Hematopoietic multipotent progenitor cell treated with erythropoietin and hydrocortisone succinate and interleukin-3 and kit ligand, for 15 days (in vitro differentiated cells): ENCODE data around the gene PNPLA1.

ENCODE experiments used
- DNase-seq: peaks from one replicate; pipeline ENCODE4 v3.0.0-alpha.2; 2015; ENCODE audit warnings: low spot score

PNPLA1 gene

DNA sequence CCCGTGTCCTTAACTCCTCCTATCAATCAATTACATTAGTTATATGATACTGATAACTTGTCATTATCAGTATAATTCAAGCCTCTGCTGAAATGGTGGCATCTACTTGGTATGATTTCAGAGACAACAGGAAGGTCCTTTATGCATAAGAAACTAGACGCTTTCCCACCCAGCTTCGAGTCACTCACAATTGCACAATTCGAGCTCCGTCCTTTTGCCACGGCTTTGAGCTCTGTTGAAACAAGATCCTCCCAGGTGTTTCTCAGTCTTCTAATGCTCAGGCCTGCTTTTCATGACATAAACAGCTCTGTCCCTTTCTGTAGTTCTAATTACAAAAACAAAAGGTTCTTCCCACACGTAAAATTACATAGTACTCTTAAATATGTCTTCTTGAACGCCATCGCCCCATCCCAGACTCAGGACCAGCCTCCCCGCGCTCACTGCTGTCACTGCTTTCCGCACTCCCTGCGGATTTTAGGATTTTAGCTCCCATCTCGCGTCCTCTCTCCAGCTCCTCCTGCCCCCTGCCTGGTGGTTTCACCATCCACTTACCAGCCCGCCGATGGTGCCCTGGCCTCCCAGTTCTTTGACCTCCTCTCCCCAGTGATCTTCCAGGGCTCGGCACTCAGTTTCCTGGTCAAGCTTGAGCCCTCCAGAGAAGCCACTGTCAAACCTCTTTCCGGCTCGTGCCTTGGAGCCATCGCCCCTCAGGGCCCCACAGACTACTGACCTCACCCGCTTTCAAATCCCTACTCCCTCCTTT lies 23.2 kb upstream of the PNPLA1 start:
- DNase-seq = no peak

DNA sequence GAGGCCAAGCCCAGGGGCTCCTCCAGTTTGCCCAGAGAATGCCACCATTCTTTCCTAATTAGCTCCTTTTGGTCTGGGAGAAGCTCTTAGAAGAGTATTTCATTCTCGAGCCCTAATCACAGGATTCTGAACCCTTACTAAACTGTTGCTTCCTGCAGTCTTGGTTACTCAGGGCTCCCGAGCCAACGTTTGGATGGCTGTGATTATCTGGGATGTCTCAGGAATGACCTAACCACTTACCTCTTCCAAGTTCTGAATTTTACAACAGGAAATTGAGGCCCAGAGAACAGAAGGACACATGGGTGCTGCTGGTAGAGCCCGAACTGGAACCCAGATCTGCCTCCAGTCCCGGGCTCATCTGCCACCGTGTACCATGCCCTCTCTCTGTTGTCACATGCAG lies 22.2 kb upstream of the PNPLA1 start:
- no peak for DNase-seq

DNA sequence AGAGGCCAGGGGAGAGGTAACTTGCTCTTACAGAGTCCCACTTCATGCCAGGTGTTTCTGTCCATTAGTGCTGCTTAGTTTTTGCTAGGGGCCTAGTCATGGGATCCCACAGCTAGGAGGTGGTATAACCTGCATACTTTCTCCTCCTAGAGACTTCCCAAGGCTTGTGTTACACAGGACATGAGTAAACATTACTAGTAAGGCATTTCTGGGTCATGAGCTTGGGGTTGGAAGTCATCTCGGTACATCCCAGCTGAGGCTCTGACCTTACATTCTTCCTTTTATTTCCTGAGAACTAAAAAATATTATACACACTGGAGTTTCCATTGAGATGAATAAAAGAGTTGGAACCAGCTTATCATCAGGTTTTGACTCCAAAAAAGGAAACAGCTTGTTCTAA lies 20.9 kb upstream of the PNPLA1 start:
- DNase-seq = no peak

GRCh38 chr6:36249536-36249935 lies 20.3 kb upstream of the PNPLA1 start:
- DNase-seq = no peak

- DNase-seq = no peak
These were observed 17.9 kb upstream of the PNPLA1 start for GRCh38 chr6:36252005-36252404.

DNA sequence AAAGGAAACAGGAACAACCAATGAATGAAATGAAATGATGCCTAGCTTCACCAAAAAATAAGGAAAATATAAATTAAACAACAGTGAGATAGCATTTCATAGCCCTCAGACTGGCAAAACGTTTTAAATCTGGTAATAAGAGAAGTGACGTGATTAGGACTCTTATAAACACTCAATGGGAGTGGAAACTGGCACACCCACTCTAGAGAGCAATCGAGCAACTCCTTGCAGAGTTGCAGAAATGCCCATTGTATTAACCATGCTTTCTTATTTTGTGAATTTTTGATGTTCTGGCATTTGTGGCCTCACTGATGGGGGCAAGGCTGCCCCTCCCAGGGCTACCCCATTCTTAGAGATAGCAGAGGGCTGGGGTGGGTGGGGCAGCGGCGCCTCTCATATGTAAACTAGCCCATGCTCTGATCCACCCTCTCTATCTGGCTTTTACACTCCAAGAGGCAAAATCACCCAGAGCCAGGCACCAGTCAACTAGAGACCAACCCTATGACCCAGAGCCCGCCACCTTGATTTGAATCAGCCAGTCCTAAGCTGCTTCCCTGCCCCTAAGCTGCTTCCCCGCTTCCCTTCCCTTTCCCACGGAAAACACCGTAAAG lies 6.4 kb upstream of the PNPLA1 start:
- peak; percentile 78 for DNase-seq

DNA sequence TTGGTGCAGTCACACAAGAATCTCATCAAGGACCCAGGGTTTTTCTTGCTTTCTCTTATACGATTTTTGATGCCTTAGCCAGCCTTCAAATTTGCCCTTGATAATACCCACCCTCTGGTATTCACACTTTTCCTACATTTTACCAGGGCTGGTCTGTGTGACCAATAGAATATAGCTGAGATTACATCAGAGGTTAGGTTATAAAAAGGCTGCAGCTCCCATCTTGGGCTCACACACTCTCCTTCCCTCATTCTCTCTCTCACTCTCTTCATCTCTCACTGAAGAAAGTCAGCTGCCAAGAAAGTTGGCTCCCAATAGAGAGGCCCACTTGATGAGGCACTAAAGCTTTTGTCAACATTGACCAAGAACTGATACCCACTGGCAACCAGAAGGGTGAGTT lies 4.1 kb upstream of the PNPLA1 start:
- no peak for DNase-seq

- no peak for DNase-seq
These were observed 2.8 kb upstream of the PNPLA1 start for GRCh38 chr6:36266913-36267644.

- DNase-seq = no peak
These were observed 2.0 kb upstream of the PNPLA1 start for GRCh38 chr6:36267731-36268477.

DNA sequence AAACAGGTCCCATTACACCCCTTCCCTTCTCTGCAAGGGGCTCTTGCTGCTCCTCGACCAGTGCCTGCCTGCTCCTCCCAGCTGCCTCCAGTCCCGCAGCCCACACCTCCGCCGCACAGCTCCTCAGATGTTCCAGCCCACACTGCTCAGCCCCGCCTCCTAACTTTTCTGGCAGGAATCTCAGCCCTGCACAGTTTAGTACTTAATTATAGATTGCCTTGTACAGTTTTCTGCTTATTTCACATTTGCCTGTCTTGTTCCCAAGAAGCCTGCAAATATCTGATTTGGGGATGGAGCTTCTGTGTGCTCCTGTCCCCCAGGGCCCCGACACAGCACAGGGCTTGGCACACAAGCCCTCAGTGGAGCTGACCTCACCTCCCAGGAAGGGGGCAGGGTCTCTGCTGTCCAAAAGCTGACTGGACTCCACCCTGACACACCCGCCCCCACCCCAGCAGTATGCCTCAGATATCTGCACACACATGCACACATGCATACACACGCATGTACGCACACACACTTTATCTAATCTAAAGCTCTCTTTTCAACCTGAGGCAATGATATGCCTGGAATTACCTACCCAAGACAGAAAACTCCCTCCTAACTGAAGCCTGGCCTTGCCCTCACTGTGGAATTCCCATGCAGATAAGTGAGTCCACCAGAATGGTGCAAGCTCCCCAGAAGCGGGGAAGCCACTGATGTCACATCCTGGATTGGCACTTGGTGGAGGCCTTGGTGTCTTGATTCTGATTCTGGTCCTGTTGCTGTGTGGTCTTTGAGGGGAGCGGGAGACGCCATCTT lies 1.2 kb upstream of the PNPLA1 start:
- no peak for DNase-seq

- DNase-seq = no peak
These were observed 2.4 kb downstream of the PNPLA1 start for GRCh38 chr6:36272234-36272633.

DNA sequence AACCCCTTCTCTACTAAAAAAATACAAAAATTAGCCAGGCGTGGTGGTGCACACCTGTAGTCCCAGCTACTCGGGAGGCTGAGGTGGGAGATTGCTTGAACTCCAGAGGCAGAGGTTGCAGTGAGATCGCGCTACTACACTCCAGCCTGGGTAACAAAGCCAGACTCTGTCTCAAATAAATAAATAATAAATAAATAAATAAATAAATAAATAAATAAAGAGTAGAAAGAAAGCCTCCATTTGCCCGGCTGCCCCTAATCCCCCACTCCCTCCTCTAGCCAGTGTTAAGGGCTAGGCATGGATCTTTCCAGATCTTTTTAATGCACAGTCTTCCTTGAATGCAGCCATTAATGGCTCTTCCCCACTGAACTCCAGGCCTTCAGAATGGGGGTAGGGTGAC lies 3.2 kb downstream of the PNPLA1 start:
- DNase-seq = no peak

DNA sequence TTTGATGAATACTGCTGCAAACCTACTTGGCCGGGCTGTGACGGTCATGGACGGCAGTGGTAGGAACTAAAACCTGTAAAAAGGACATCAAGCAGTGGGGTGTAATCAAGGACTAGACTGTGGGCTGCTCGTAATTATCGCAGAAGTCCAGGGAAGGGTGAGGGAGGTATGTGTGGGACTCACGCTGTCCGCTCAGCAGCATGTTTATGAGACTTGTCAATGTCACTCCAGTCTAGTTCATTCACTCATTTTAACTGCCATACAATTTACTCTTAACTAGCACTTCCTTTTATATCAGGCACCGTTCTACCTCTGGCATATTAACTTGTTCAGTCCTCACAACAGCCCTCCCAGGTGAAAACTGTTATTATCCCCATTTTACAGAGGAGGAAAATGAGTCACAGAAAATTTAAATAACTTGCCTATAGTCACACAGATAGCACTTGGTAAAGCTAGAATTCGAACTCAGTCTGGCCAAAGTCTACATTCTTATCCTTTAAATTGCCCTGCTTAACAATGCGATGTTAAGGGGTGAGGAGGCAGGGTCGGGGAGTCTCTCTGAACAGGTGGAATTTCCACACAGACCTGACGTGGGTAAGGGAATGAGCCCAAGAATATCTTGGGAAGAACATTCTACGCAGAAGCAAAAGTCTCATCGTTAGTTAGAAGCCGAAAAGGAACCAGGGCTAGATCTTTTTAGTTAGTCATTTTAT lies 4.1 kb downstream of the PNPLA1 start:
- DNase-seq = no peak

DNA sequence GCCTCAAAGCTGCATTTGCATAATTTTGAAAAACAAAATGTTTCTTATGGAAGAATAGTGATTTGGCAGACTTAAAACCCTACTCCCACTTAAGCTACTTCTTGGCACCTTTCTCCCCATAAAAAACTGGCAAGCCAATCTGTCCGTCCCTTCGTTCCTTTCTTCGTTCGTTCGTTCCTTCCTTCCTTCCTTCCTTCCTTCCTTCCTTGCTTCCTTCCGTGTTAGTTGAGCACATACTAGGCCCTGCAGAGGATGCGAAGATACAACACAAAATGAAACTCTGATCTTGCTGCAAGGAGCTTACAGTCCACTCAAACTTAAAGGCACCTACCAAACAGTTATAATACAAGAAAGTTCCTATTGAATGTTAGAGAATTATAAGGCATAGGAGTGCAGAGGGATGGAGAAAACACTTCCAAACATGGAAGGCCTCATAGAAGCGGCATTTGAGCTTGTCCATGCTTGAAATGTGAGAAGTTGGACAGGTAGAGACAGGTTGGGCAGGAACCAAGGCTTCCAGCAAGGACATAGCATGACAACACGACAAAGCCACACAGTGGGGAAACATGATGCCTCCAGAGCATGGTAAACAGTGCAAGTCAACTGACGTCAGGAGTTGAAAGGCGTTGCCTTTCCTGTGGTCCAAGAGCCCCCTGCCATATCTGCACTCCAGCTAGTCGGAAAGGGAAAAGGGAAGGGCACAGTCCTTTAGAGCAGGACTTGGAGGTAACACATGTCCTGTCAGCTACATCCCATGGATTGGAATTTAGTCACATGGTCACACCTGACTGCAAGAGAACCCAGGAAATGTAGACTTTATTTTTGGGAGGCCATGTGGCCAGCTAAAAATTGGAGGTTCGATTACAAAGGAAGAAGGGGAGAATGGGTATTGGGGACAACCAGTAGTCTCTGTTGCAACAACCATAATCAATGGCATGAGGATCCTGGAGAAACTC lies 7.0 kb downstream of the PNPLA1 start:
- no peak for DNase-seq

GRCh38 chr6:36277946-36278470 lies 8.1 kb downstream of the PNPLA1 start:
- no peak for DNase-seq

- no peak for DNase-seq
These were observed 10.6 kb downstream of the PNPLA1 start for GRCh38 chr6:36280467-36280866.

DNA sequence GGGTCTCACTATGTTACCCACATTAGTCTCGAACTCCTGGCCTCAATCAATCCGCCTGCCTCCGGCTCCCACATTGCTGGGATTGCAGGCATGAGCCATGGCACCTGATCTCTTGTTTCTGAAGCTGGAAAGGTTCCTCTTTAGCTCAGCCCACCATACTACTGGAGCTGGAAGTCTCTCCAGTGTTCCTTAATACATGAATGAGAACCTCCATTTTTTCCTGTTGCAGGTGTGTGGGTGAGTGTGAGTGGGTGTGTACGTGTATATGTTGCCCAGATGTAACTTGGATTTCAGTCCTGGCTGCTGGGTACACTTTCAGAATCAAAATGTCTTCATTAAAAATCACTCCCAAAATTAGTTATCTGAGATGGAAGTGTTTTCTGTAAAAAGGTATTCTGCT lies 11.1 kb downstream of the PNPLA1 start:
- no peak for DNase-seq

DNA sequence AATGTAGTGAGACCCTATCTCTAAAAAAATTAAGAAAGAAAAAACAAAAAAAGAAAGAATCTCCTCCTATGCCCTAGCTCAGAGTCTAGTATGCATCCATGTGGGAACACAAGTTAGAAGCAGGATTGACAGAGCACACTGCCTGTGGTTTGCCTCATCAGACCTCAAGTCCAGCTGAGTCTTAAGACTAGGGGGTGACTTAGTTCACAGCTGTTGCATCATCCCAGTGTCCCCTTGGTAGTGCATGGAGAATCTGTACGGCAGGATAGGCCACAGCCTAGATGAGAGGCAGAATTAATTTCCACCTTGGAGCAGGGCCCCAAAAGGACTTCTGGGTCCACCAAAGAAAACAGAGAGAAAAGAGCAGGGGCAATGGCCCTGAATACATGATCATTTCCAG lies 13.7 kb downstream of the PNPLA1 start:
- no peak for DNase-seq

GRCh38 chr6:36284359-36284758 lies 14.5 kb downstream of the PNPLA1 start:
- DNase-seq = no peak
